ENCODE data around the gene FAF1.
A peak's percentile ranks its signal among the peaks of the same experiment; 100 is the strongest.

Gene FAF1

GRCh38 chr1:50424884-50425375 is 535.1 kb downstream of the FAF1 start:
- DNase-seq (ENCODE audit: low read depth), result no peak
- TF ChIP-seq POLR2A (IDR thresholded peaks at IDR 0.05; ENCODE audit: extremely low read depth, insufficient read length), result no peak
- no peak for TF ChIP-seq MAX (IDR thresholded peaks at IDR 0.05; ENCODE audit: low read depth, low read length)
- no peak for TF ChIP-seq MYC (IDR thresholded peaks at IDR 0.05; ENCODE audit: low read depth, low read length)
- TF ChIP-seq CTCF (IDR thresholded peaks at IDR 0.05; ENCODE audit: low read depth, low read length), result no peak
- no peak overlapping the region for H3K4me3 ChIP-seq (ENCODE audit: low read depth, low read length)

GRCh38 chr1:50424045-50424883 is 535.8 kb downstream of the FAF1 start:
- no peak for TF ChIP-seq MAX (IDR thresholded peaks at IDR 0.05; ENCODE audit: low read depth, low read length)
- TF ChIP-seq CTCF (IDR thresholded peaks at IDR 0.05; ENCODE audit: low read depth, low read length), result no peak
- TF ChIP-seq POLR2A (IDR thresholded peaks at IDR 0.05; ENCODE audit: extremely low read depth, insufficient read length), result no peak
- no peak for TF ChIP-seq MYC (IDR thresholded peaks at IDR 0.05; ENCODE audit: low read depth, low read length)
- peak overlapping the region; percentile 43 for H3K4me3 ChIP-seq (ENCODE audit: low read depth, low read length)
- peak; percentile 38 for DNase-seq (ENCODE audit: low read depth)

GRCh38 chr1:50423670-50424000 is 536.4 kb downstream of the FAF1 start:
- DNase-seq (ENCODE audit: low read depth), result peak; percentile 50
- TF ChIP-seq MAX (IDR thresholded peaks at IDR 0.05; ENCODE audit: low read depth, low read length) (no peak), CTCF (IDR thresholded peaks at IDR 0.05; ENCODE audit: low read depth, low read length) (no peak), MYC (IDR thresholded peaks at IDR 0.05; ENCODE audit: low read depth, low read length) (no peak), POLR2A (IDR thresholded peaks at IDR 0.05; ENCODE audit: extremely low read depth, insufficient read length) (no peak)
- peak overlapping the region; percentile 43 for H3K4me3 ChIP-seq (ENCODE audit: low read depth, low read length)

GRCh38 chr1:50422946-50423669 is 537.0 kb downstream of the FAF1 start, which contains the start of gene DMRTA2:
TSS of gene DMRTA2 (minus strand) at chr1:50423443. CDS start at chr1:50421536, 1,907 bp downstream.
- DNase-seq (ENCODE audit: low read depth), result no peak
- TF ChIP-seq CTCF (IDR thresholded peaks at IDR 0.05; ENCODE audit: low read depth, low read length), result no peak
- no peak for TF ChIP-seq MYC (IDR thresholded peaks at IDR 0.05; ENCODE audit: low read depth, low read length)
- no peak for TF ChIP-seq POLR2A (IDR thresholded peaks at IDR 0.05; ENCODE audit: extremely low read depth, insufficient read length)
- no peak for TF ChIP-seq MAX (IDR thresholded peaks at IDR 0.05; ENCODE audit: low read depth, low read length)
- H3K4me3 ChIP-seq (ENCODE audit: low read depth, low read length), result peak within 1 kb of the TSS; percentile 43

GRCh38 chr1:50422675-50422945 is 537.5 kb downstream of the FAF1 start:
- H3K4me3 ChIP-seq (ENCODE audit: low read depth, low read length), result no peak overlapping the region
- DNase-seq (ENCODE audit: low read depth), result no peak
- TF ChIP-seq MAX (IDR thresholded peaks at IDR 0.05; ENCODE audit: low read depth, low read length), result no peak
- no peak for TF ChIP-seq MYC (IDR thresholded peaks at IDR 0.05; ENCODE audit: low read depth, low read length)
- no peak for TF ChIP-seq POLR2A (IDR thresholded peaks at IDR 0.05; ENCODE audit: extremely low read depth, insufficient read length)
- no peak for TF ChIP-seq CTCF (IDR thresholded peaks at IDR 0.05; ENCODE audit: low read depth, low read length)
